ENCODE data around the gene CEBPB.
"Not testable (repeated sequence)": the region's sequence is repeated elsewhere in the genome, so short reads cannot be mapped to it uniquely, and the experiment has no call there.

Gene CEBPB

GRCh38 chr20:50170549-50171220 is 19.9 kb upstream of the CEBPB start:
- DNase-seq, result no peak

- DNase-seq, result no peak
Measured at GRCh38 chr20:50172347-50173013, 18.1 kb upstream of the CEBPB start.

GRCh38 chr20:50174456-50174855 is 16.2 kb upstream of the CEBPB start:
- DNase-seq, result no peak

- no peak for DNase-seq
Measured at GRCh38 chr20:50175938-50176933, 14.4 kb upstream of the CEBPB start.

- not testable (repeated sequence) for DNase-seq
Measured at GRCh38 chr20:50178672-50179071, 12.0 kb upstream of the CEBPB start.

- DNase-seq, result no peak
Measured at GRCh38 chr20:50181344-50181743, 9.3 kb upstream of the CEBPB start.

- no peak for DNase-seq
Measured at GRCh38 chr20:50182346-50182745, 8.3 kb upstream of the CEBPB start.

- DNase-seq, result no peak
Measured at GRCh38 chr20:50185426-50185825, 5.2 kb upstream of the CEBPB start.

- DNase-seq, result peak; percentile 94
Measured at GRCh38 chr20:50186151-50186885, 4.3 kb upstream of the CEBPB start.

GRCh38 chr20:50186987-50187402 is 3.6 kb upstream of the CEBPB start:
- no peak for DNase-seq

- no peak for DNase-seq
Measured at GRCh38 chr20:50187403-50188051, 3.1 kb upstream of the CEBPB start.

- DNase-seq, result no peak
Measured at GRCh38 chr20:50188287-50188688, 2.3 kb upstream of the CEBPB start.

- DNase-seq, result no peak
Measured at GRCh38 chr20:50188879-50189680, 1.6 kb upstream of the CEBPB start.

- DNase-seq, result no peak
Measured at GRCh38 chr20:50189681-50190250, 864 bp upstream of the CEBPB start.

- DNase-seq, result peak; percentile 74
Measured at GRCh38 chr20:50191065-50191543, 474 bp downstream of the CEBPB start.

GRCh38 chr20:50191544-50192363 is 1.1 kb downstream of the CEBPB start:
- peak; percentile 73 for DNase-seq

GRCh38 chr20:50192364-50193198 is 2.0 kb downstream of the CEBPB start:
- peak; percentile 79 for DNase-seq

- no peak for DNase-seq
Measured at GRCh38 chr20:50193199-50193835, 2.7 kb downstream of the CEBPB start.
